Muscle of arm (tissue), 12 donors: ENCODE data around the gene BAG1. TPM values are rescaled to one million over a fixed set of nuclear protein-coding genes. Genes with fewer than 3 reads are reported as not detected.

Experiments
- DNase-seq: peaks from one replicate; pipeline ENCODE4 v3.0.0-alpha.2; 2013
- polyA plus RNA-seq, 12 donors: library from polyadenylated mRNA; unstranded; fragments of 120-200 nt; gene quantifications; one replicate each; pipeline ENCODE4 v1.2.1, GENCODE V29; 2013; ENCODE audit not compliant: insufficient read length in 12 of 12

The BAG1 gene
- polyA plus RNA-seq, 12 donors = 44.5 to 87.3 (median 76.7) TPM; not detected in 1

GRCh38 chr9:33246269-33246860, 18.1 kb downstream of the BAG1 start:
- no peak for DNase-seq

GRCh38 chr9:33245341-33245740, 19.2 kb downstream of the BAG1 start:
- DNase-seq = no peak

DNA sequence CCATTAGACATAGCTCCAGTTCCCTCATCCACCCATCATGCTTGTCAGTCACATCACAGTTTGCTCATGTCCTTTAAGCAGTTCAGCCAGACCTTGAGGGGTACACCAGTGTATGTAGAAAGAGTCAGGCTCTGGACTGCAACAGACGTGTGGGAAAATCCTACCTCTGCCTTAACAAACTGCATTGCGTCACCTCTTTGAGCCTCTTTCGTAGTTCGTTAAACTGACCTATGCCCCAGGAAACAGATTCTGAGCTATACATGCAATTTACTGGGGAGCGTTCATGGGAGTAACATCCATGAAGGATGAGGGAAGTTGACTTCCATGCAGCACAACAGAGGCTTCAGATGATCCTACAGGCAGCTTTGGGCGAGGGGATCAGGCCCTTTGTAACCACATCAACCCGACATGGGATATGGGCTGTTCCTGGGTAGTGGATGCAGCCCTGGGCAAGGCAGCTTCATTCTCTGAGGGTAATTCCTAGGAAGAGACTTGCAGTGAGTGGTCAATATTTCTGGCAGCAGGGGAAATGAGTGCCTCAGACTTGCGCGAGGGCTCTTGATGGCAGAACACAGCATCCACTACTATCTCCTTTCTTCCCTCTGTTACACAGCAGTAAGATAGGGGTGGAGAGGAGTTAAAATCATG, 20.2 kb downstream of the BAG1 start:
- DNase-seq = no peak

- no peak for DNase-seq
Measured at GRCh38 chr9:33242609-33243134, 21.8 kb downstream of the BAG1 start.

- no peak for DNase-seq
Measured at GRCh38 chr9:33241298-33241697, 23.2 kb downstream of the BAG1 start.

DNA sequence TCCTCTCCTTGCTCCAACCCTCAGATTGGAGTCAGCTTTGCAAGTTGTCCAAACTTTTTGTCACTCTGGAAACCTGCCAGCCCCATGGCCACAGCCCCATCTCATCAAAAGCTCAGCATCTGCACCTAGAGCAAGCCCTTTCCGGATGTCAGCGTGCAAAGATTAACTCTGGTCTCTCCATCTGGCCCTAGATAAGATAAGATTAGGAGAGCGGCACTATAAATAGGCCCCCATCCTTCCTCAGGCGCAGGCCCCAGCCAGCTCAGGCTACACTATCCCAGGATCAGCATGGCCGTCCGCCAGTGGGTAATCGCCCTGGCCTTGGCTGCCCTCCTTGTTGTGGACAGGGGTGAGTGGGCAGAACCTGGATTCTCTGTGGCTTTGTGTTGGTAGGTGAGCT, 24.6 kb downstream of the BAG1 start, which contains the start of gene SPINK4:
SPINK4 (plus strand) TSS at position 247 of the 400 bp plus-strand sequence; CDS start at position 289, 42 bp downstream.
- DNase-seq = no peak

DNA sequence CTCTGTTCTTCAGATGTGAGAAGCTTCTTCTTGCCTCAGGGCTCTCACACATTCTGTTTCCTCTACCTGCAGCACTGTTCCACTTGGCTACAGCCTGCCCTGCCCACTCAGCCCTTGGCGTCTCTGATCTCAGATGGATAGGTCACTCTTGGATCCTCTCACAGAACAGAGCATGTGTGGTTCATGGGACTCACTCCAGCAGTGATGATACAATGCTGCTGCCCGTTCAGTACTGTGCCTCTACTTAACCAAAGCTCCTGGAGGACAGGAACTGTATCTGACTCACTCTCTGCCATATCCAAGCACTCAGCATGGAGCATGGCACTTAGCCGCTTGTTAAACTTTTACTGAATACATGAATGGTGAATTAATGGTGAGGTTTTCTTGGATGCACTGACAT, 27.9 kb downstream of the BAG1 start:
- DNase-seq = no peak

DNA sequence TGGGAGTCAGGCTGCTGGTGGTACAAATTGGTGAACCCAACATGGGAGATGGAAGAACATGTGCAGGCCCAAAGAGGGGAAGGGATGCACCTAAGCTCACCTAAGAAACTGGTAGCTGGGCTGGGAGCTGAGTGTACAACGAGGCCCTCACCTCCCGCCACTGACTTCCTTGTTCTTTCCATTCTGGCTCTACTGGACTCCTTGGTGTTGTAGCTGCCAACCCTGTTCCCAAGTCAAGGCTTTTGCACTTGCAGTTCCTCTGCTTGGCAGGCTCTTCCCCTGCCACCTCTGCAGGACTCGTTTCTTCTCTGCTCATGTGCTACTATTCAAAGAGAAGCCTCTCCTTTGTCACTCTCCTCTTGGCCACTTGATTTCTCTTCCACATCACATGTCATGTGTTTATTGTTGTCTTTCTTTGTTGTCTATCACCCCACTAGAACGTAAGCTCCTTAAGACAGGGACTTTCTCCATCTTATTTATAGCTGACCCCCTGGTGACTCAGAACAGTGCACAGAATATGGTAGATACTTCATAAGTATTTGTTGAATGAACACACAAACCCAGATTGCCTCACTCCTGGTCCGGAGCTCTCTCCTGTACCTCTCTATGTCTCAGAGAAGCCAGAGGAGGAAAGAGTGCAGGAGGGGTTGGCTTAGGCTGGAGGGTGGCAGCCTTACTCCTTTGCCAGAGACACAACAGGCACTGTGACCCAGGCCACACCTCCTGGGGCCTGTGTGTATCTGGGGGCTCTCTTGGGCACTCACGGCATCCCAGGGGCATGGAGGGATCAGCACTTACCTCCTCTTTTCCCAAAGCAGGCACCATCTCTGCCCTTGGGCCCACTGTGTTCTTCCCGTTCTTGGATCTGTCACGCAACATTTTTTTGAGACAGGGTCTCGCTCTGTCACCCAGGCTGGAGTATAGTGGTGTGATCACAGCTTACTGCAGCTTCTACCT, 29.7 kb downstream of the BAG1 start:
- no peak for DNase-seq

- no peak for DNase-seq
Measured at GRCh38 chr9:33233626-33234342, 30.7 kb downstream of the BAG1 start.

DNA sequence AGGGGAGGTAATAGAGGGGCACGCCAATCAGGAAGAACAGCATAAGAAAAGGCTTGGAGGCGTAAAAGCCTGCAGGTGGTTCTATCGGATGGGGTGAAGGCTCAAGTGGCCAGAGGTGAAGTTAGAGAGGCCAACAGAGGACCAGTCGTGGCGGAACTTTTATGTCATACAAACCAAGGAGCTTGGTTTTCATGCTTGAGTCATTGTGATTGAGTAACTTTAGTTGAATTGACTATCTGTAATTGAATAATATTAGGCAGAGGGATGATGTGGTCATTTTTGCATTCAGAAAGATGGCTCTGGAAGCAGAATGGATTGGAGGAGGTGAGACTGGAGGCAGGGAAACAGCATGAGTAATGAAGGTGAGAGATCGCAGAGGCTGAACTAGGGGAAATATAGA, 31.7 kb downstream of the BAG1 start:
- no peak for DNase-seq

GRCh38 chr9:33231623-33231942, 32.9 kb downstream of the BAG1 start:
- no peak for DNase-seq

DNA sequence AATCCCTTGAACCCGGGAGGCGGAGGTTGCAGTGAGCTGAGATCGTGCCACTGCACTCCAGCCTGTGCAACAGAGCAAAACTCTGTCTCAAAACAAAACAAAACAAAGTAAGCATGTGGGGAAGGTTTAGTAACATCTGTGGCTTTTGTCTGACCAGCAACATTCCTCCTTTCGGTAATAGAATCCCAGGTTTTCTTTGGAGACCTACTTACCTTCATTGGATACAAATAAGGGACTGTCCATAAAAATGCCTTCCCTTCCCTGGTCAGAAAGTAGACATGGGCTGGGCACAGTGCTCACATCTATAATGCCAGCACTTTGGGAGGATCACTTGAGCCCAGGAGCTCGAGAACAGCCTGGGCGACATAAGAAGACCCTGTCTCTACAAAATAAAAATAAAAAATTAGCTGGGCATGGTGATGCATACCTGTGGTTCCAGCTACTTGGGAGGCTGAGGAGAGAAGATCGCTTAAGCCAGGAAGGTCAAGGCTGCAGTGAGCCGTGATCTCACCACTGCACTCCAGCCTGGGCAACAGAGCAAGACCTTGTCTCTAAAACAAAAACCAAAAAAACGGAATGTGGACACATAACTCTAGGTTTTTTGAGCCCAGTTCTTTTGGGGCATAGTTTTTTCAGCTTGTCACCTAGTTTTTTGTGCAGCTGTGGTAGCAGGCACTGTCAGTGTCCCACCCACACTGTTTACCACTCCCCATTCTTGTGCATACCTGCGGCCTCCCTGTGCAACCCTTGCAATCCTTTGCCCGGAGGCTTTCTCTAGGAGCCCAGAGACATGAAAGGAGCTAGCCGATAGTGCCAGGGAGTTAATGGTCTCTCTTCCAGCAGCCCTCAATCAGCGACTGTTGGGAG, 33.5 kb downstream of the BAG1 start:
- DNase-seq = no peak

DNA sequence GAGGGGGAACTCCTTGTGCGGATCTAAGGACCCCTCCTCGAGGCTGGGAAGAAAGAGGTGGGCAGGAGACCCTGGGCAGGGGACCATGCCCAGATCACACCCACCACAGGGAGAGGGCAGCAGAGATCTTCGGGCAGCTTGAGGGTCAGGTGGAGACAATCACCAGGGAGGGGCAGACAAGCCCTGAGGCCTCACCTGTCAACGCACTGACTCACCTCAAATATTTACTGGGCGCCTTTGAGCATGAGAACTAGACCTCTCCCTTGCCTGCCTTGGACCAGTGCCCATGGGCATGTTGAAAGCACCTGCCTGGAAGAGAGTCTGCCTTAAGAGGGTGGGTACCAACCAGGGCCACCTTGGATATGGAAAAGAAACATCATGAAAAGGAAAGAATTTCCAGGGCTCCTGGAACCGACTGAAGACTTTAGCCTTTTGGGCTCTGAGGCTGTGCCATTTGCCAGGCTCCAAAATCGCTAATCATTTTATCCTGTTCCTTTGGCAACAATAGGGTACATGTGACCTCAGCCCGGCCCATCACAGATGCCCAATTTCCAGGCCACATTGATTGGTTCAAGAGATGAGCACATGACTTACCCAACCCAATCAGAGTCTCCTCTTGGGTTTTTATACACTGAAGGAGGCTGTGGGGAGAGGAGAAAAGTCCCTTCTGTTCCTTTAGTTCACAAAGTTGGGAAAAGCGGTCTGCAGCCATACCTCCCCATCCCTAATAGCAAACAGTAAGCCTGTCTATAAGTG, 35.0 kb downstream of the BAG1 start:
- no peak for DNase-seq

DNA sequence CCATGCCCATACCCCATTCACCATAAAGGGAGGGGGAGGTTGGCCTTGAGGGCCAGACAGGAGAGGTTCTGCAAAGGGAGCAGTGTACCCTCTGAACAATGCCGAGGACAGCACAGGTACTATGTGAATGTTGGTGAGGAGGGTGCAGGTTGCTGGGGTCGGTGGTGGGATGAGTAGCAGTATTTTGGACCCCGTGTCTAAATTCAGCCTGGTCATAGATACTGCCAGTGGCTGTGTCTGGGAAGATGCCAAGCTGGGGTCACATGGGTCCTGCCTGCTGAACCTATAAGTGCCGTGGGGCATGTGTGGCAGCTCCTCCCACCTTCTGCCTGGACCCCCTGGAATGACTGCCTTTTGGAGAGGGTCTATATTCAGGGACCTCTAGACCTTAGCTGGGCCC, 35.9 kb downstream of the BAG1 start:
- DNase-seq = no peak

DNA sequence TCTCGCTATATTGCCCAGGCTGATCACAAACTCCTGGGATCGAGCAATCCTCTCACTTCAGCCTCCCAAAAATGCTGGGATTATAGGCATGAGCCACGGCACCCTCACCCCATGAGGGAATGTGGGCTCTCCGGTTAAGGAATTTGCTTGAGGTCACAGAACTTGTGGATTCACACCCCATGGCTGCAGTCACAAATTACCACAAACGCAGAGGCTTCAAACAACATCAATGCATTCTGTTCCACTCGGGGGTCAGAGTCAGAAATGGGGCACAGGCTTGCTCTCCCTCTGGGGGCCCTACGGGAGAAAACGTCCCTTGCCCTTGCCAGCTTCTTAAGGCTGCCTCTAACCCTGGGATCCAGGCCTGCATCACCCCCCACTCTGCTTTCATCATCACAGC, 36.8 kb downstream of the BAG1 start:
- DNase-seq = no peak

- no peak for DNase-seq
Measured at GRCh38 chr9:33227008-33227398, 37.5 kb downstream of the BAG1 start.

GRCh38 chr9:33225319-33226147, 39.0 kb downstream of the BAG1 start:
- DNase-seq = peak; percentile 84

- no peak for DNase-seq
Measured at GRCh38 chr9:33223696-33224095, 40.8 kb downstream of the BAG1 start.

GRCh38 chr9:33222031-33222430, 42.5 kb downstream of the BAG1 start:
- no peak for DNase-seq
